ENCODE data around the gene BABAM2. TPM values are rescaled to one million over a fixed set of nuclear protein-coding genes. Genes with fewer than 3 reads are reported as not detected.
A peak's percentile ranks its signal among the peaks of the same experiment; 100 is the strongest.

The BABAM2 gene
- total RNA-seq, 4 donors from 2014 or later: 35.5 to 44.9 (median 39.9) TPM

DNA sequence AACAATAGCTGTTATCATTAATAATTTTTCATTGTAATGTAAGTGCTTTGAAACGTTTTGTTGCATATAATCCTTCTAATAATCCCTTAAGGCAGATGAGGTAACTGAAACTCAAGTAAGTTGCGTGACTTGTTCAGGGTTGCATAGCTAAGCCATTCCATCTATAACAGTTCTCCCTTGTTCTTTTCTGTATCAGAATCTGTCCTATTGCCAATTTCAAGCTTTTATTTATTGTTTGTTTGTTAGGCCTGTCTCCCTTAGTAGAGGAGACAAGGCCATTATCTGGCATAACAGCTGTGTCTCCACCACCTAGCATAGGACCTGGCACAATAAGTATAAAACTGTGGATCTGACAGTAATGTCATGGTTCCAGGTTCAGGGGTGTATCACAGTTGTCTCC is 19.4 kb downstream of the BABAM2 start:
- no peaks in the 10 kb centered on the region for H3K27me3 ChIP-seq
- DNase-seq (ENCODE audit: extremely low spot score): no peak
- no peak overlapping the region for H3K4me3 ChIP-seq
- TF ChIP-seq EP300 (IDR thresholded peaks at IDR 0.05) (no peak), POLR2AphosphoS5 (IDR thresholded peaks at IDR 0.05) (no peak), POLR2A (IDR thresholded peaks at IDR 0.05; ENCODE audit: low read depth) (no peak)
- TF ChIP-seq, protein P1, sequence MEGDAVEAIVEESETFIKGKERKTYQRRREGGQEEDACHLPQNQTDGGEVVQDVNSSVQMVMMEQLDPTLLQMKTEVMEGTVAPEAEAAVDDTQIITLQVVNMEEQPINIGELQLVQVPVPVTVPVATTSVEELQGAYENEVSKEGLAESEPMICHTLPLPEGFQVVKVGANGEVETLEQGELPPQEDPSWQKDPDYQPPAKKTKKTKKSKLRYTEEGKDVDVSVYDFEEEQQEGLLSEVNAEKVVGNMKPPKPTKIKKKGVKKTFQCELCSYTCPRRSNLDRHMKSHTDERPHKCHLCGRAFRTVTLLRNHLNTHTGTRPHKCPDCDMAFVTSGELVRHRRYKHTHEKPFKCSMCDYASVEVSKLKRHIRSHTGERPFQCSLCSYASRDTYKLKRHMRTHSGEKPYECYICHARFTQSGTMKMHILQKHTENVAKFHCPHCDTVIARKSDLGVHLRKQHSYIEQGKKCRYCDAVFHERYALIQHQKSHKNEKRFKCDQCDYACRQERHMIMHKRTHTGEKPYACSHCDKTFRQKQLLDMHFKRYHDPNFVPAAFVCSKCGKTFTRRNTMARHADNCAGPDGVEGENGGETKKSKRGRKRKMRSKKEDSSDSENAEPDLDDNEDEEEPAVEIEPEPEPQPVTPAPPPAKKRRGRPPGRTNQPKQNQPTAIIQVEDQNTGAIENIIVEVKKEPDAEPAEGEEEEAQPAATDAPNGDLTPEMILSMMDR (IDR thresholded peaks at IDR 0.05): no peak
- 74% methylated on average over 2 of the region's 2 CpGs for WGBS
- H3K27ac ChIP-seq (replicated peaks in 1 of 4): no peak overlapping the region
- intact Hi-C loops (cut with DNase I): no loop called here
- H3K4me1 ChIP-seq: peaks cover 14 to 27% (median 24%) of the 10 kb centered on the region in 4 donors
- H3K36me3 ChIP-seq: no peaks in the 10 kb centered on the region
- H3K9me3 ChIP-seq: no peaks in the 10 kb centered on the region

DNA sequence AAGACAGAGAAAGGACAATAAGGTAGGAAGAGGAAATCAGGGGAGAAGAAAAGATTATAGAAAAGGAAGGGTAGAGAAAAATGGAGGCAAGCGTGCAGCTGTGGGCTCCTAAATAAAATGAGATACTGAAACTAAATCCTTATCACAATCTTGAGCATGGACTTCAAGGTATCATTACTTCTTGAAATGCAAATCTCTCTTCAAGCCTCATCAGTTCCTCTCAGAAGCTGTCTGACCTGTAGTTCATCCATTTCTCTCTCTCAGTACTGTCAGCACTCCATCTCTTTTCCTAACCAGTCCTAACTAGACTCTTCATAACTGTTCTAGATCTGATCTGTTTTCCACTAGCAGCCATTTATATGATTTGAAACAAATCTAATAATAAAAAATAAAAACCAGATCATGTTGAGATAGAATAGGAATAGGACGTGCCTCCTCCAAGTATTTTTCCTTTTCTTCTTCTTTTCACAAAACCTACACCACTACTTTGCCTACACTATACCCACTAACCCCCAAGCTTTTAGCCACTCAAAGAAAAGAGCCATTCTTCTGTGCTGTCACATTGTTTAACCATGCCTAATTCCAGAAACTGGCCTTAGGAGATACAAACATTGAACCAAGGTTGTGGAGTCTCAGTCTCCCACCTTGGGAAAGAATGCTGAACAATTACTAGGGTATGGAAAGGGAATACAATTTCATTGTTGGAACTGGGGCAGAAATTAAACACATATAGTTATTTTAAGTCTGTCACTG is 21.1 kb downstream of the BABAM2 start:
- H3K4me1 ChIP-seq: peaks cover 29 to 36% (median 32%) of the 10 kb centered on the region in 4 donors
- intact Hi-C loops (cut with DNase I): no loop called here
- no peak for DNase-seq (ENCODE audit: extremely low spot score)
- no peak overlapping the region for H3K4me3 ChIP-seq
- WGBS: 97% methylated on average over 2 of the region's 2 CpGs
- H3K27ac ChIP-seq (replicated peaks in 1 of 4): no peak overlapping the region
- H3K27me3 ChIP-seq: no peaks in the 10 kb centered on the region
- TF ChIP-seq EP300 (IDR thresholded peaks at IDR 0.05): no peak
- TF ChIP-seq POLR2AphosphoS5 (IDR thresholded peaks at IDR 0.05): no peak
- TF ChIP-seq, protein P1 (IDR thresholded peaks at IDR 0.05): no peak
- TF ChIP-seq POLR2A (IDR thresholded peaks at IDR 0.05; ENCODE audit: low read depth): no peak
- no peaks in the 10 kb centered on the region for H3K9me3 ChIP-seq
- H3K36me3 ChIP-seq: no peaks in the 10 kb centered on the region

DNA sequence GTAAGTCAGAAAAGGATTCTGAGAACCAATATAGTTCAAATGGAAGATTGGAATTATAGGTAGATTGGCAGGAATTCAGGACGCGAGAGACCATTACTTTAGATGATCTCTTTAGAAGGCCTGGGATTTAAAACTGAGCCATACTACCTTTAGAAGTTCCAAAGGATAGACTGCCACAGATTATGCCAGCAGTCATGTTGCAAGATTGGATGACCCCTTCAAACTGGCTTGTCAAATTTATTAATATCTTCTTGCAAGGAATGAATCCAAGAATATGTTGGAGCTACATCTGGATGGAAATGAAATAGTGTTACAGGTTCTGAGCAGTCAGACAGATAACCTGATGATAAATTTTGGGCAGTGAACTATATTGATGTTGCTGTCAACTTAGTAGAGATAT is 22.0 kb downstream of the BABAM2 start:
- intact Hi-C loops (cut with DNase I): no loop called here
- TF ChIP-seq EP300 (IDR thresholded peaks at IDR 0.05): no peak
- no peak for TF ChIP-seq POLR2A (IDR thresholded peaks at IDR 0.05; ENCODE audit: low read depth)
- TF ChIP-seq, protein P1 (IDR thresholded peaks at IDR 0.05): no peak
- TF ChIP-seq POLR2AphosphoS5 (IDR thresholded peaks at IDR 0.05): no peak
- no peak for DNase-seq (ENCODE audit: extremely low spot score)
- Histone ChIP-seq H3K27me3 (no peaks in the 10 kb centered on the region), H3K27ac (replicated peaks in 1 of 4) (no peak overlapping the region), H3K9me3 (no peaks in the 10 kb centered on the region), H3K36me3 (no peaks in the 10 kb centered on the region), H3K4me3 (no peak overlapping the region), H3K4me1 (peaks cover 30 to 44% (median 40%) of the 10 kb centered on the region in 4 donors)
- WGBS: 97% methylated on average over 2 of the region's 2 CpGs

DNA sequence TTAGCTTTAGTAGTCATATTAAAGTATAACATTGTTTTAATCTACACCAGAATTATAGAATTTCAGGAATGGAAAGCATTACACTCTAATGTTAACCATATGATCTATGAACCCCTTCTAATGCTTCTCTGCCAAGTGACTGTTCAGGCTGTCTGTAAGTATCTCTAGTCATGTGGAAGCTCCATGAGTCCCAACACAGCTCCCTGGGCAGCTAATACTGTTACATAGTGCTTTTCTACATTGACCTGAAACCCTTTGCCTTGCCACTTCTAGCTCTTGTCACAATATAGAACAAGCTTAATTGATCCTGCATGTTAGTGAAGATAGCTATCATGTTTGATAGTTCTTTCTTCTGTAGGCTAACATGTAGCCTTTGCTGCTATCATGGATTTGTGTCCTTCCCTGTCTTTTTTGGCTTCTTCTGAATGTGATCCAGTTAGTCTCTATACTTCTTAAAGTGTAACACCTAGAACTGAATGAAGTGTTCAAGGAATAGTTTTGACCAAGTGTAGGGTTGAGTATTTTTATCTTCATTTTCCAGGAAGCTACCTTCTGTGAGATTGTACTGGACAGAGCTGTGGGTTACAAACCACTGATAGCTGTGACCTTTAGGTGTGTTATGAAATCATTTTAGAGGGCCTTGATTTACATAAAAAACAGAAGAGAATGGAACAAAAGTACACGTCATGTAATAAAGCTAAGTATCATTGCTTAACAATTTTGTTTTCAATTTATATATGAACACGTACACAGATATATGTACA is 23.7 kb downstream of the BABAM2 start:
- Histone ChIP-seq H3K36me3 (no peaks in the 10 kb centered on the region), H3K27ac (replicated peaks in 1 of 4) (peak overlapping the region; percentile 72 to 81 (median 78)), H3K4me1 (peaks cover 30 to 44% (median 40%) of the 10 kb centered on the region in 4 donors), H3K9me3 (no peaks in the 10 kb centered on the region), H3K27me3 (no peaks in the 10 kb centered on the region), H3K4me3 (no peak overlapping the region)
- intact Hi-C loops (cut with DNase I): no loop called here
- TF ChIP-seq EP300 (IDR thresholded peaks at IDR 0.05) (no peak), POLR2A (IDR thresholded peaks at IDR 0.05; ENCODE audit: low read depth) (no peak), POLR2AphosphoS5 (IDR thresholded peaks at IDR 0.05) (no peak)
- TF ChIP-seq, protein P1 (IDR thresholded peaks at IDR 0.05): no peak
- DNase-seq (ENCODE audit: extremely low spot score): no peak
- 82% methylated on average over 2 of the region's 2 CpGs for WGBS

Measured in esophagus muscularis mucosa (tissue), 4 donors.